Measurements from ENCODE around the gene TLR8. TPM values are rescaled to one million over a fixed set of nuclear protein-coding genes. Genes with fewer than 3 reads are reported as not detected.

Gene TLR8
- total and polyA plus RNA-seq, 2 of the 13 experiments (the other 11 are each of a cell fraction or from before 2014, with no cell fraction given) = not detected

DNA sequence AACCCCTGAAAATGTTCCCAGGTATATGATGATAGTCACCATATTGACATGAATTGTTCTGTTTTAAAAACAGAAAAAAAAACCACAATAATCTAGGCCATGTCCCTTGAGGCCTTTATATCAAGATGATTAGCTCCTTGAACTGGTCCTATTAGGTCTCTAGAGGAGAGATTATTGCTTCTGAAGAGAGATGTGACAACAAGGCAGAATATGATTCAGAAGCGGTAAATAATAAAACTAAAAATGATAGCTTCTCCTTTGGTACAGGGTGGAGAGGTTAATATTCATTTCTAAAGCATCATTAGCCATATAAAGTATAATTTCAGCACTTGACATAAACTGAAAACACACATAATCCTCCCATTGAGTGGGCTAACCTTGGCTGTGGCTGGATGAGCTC is 25.8 kb downstream of the TLR8 start (continued):
- TF ChIP-seq RBM39 (IDR thresholded peaks at IDR 0.05; ENCODE audit: low read depth, low read length, poor library complexity, severe bottlenecking) = no peak

- intact Hi-C loops (cut with micrococcal nuclease; ENCODE audit: unreplicated experiment) = no loop called here
- BruUV-seq (replicated peaks) = no TSS peak
- Histone ChIP-seq H3K27me3 (ENCODE audit: control insufficient read depth in 1 of 2, insufficient read depth in 2 of 2, low read length in 2 of 2) (no peaks in the 10 kb centered on the region), H3K4me3 (replicated peaks in 1 of 3; ENCODE audit: insufficient read depth in 1 of 3, low read depth in 2 of 3, low read length in 3 of 3) (no peak overlapping the region), H4K20me1 (ENCODE audit: insufficient read depth, low read length) (no peaks in the 10 kb centered on the region), H3K4me1 (ENCODE audit: insufficient read depth, low read length) (no peaks in the 10 kb centered on the region), H3K79me2 (ENCODE audit: insufficient read depth, low read length) (no peaks in the 10 kb centered on the region), H3K36me3 (replicated peaks in 1 of 2; ENCODE audit: control insufficient read depth in 1 of 2, insufficient read depth in 2 of 2, low read length in 2 of 2) (no peaks in the 10 kb centered on the region), H3K9ac (ENCODE audit: insufficient read depth, low read depth, low read length) (no peak overlapping the region), H3K27ac (ENCODE audit: extremely low read length, insufficient read depth, low read length) (no peak overlapping the region), H3K9me3 (ENCODE audit: low read length) (no peaks in the 10 kb centered on the region), H3K4me2 (ENCODE audit: low read depth, low read length) (no peak overlapping the region), H2AFZ (ENCODE audit: low read length) (no peak overlapping the region)
- ChIA-PET CTCF (ENCODE audit: low intra/inter-chr PET ratio, low total read pairs) (no interaction called here), POLR2A (no interaction called here)
- FAIRE-seq (no peak), ATAC-seq (no peak), DNase-seq (ENCODE audit: low spot score) (no peak)
- 54% methylated on average over 5 of the region's 5 CpGs for WGBS (ENCODE audit: low lambda C conversion rate)
- in situ Hi-C loops (cut with HindIII; ENCODE audit: extremely low pct_ligation_motif_present, low pct_unique_long_range_greater_than_20kb) = no loop called here
- TF ChIP-seq U2AF1 (optimal IDR thresholded peaks at IDR 0.05; ENCODE audit: low read depth, low read length) (no peak), ZNF430 (CRISPR knock-in tag; IDR thresholded peaks at IDR 0.05) (no peak), HOXA9 (CRISPR knock-in tag; IDR thresholded peaks at IDR 0.05; ENCODE audit: borderline replicate concordance) (no peak), ZNF513 (CRISPR knock-in tag; conservative IDR thresholded peaks at IDR 0.05) (no peak), RFX5 (IDR thresholded peaks at IDR 0.05; ENCODE audit: low read depth, low read length) (no peak), MTF2 (CRISPR knock-in tag; IDR thresholded peaks at IDR 0.05; ENCODE audit: borderline replicate concordance) (no peak), NFIB (CRISPR knock-in tag; IDR thresholded peaks at IDR 0.05; ENCODE audit: borderline replicate concordance) (no peak), ZNF235 (CRISPR knock-in tag; IDR thresholded peaks at IDR 0.05; ENCODE audit: borderline replicate concordance) (no peak), ZBTB8A (CRISPR knock-in tag; IDR thresholded peaks at IDR 0.05; ENCODE audit: borderline replicate concordance, low read depth) (no peak)
Observed at GRCh38 chrX:12934850-12935249, 28.4 kb downstream of the TLR8 start.

Measured in HepG2 (cell line).